ENCODE data around the gene ROPN1L.

- no peak for TF ChIP-seq CTCF (IDR thresholded peaks at IDR 0.05)
- TF ChIP-seq POLR2A (IDR thresholded peaks at IDR 0.05) = no peak
Measured at GRCh38 chr5:10396552-10396951, 45.1 kb upstream of the ROPN1L start.

Measured in lower leg skin (tissue), 3 donors.